Activated CD8-positive, alpha-beta memory T cell treated with anti-CD3 and anti-CD28 coated beads, Interleukin-2, amount 50 U/mL, for 24 hours (primary cell): ENCODE data around the gene CREBL2.
"Not testable (repeated sequence)": the region's sequence is repeated elsewhere in the genome, so short reads cannot be mapped to it uniquely, and the experiment has no call there.

Experiments used
- DNase-seq: peaks from one replicate; pipeline ENCODE4 v3.0.0-alpha.2; 2020; ENCODE audit errors: extremely low read depth

The CREBL2 gene

GRCh38 chr12:12639995-12640394, 28.3 kb downstream of the CREBL2 start:
- not testable (repeated sequence) for DNase-seq

DNA sequence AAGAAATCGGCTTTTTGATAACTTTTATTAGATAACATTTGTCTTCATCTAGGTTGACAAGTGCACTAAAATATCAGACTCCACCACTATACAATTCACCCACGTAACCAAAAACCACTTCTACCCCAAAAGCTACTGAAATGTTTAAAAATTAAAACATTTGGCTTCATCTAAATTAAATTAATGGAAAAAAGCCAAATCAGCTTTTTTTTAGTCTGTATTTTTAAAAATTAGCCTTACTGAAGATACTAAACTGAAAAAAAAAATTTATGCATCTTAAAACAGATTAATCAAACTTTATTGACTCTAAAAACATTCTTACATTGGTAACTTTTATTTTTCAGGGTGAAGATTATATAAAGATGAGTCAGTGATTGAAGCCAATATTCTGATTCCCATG, 30.0 kb downstream of the CREBL2 start:
- no peak for DNase-seq

- no peak for DNase-seq
Measured at GRCh38 chr12:12642916-12643315, 31.2 kb downstream of the CREBL2 start.

- DNase-seq = no peak
Measured at GRCh38 chr12:12645485-12645884, 33.8 kb downstream of the CREBL2 start.

GRCh38 chr12:12645968-12646367, 34.3 kb downstream of the CREBL2 start:
- not testable (repeated sequence) for DNase-seq

DNA sequence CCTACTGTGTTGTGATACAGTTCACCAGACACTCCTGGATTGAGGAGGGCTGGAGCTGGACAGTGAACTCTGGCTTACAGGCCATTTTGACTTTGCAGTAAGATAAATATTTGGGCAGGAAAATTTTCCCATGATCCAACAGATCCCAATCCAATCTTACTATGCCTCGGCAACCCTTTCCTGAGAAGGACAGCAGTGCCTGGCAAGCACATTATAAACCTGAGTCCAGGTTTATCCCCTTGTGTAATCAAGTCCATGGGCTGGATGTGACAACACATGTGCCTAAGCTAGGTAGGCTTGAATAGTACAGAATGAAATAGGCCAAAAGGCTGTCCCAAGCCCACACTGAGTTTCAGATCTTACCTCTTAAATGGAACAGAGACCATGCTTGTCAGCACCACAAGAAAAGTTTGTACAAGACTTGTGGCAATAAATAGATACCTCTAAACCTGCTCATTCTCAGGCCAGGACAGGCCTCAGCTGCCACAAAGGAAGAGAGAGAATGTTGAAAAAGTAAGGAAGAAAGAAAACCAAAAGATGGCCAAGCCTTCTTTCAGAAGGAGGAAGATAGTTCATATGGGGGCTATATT, 34.9 kb downstream of the CREBL2 start:
- DNase-seq = no peak

DNA sequence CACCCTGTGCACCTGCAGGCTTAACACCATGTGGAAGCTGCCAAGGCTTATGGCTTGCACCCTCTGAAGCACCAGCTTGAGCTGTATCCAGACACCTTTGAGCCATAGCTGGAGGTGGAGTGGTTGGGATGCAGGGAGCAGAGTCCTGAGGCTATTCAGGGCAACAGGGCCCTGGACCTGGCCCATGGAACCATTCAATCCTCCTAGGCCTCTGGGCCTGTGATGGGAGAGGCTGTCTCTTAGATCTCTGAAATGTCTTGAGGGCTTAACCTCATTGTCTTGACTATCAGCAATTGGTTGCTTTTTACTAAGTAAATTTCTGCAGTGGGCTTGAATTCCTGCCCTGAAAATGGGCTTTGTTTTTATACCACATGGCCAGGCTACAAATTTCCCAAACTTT, 36.6 kb downstream of the CREBL2 start:
- no peak for DNase-seq

GRCh38 chr12:12648951-12649650, 37.4 kb downstream of the CREBL2 start:
- DNase-seq = no peak

- no peak for DNase-seq
Measured at GRCh38 chr12:12651752-12652151, 40.1 kb downstream of the CREBL2 start.

- DNase-seq = not testable (repeated sequence)
Measured at GRCh38 chr12:12652704-12653103, 41.0 kb downstream of the CREBL2 start.

GRCh38 chr12:12653922-12654321, 42.2 kb downstream of the CREBL2 start:
- DNase-seq = no peak

GRCh38 chr12:12654691-12655460, 43.2 kb downstream of the CREBL2 start:
- no peak for DNase-seq

- no peak for DNase-seq
Measured at GRCh38 chr12:12660201-12660600, 48.5 kb downstream of the CREBL2 start.

- DNase-seq = no peak
Measured at GRCh38 chr12:12661086-12661856, 49.6 kb downstream of the CREBL2 start.

DNA sequence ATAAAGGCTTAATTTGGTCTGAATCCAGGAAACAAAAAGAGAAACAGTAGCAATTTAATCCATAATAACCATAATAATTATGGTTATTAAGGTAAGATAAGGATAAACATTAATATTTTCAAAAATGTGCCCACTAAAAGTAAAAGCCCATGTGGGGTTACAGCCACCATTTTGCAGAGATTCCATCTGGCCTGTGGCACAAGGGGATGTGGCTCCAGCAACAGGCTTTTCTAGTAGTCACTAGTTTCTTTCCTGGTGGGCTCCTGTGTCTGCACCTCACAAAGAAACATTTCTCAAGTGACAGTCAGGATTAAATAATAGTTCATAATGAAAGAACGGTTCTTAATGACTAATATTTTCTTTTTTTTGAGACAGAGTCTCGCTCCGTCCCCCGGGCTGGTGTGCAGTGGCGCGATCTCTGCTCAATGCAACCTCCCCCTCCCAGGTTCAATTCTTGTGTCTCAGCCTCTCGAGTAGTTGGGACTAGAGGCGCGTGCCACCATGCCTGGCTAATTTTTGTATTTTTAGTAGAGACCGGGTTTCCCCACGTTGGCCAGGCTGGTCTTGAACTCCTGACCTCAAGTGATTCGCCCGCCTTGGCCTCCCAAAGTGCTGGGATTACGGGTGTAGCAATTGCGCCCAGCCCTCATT, 52.1 kb downstream of the CREBL2 start:
- DNase-seq = no peak

DNA sequence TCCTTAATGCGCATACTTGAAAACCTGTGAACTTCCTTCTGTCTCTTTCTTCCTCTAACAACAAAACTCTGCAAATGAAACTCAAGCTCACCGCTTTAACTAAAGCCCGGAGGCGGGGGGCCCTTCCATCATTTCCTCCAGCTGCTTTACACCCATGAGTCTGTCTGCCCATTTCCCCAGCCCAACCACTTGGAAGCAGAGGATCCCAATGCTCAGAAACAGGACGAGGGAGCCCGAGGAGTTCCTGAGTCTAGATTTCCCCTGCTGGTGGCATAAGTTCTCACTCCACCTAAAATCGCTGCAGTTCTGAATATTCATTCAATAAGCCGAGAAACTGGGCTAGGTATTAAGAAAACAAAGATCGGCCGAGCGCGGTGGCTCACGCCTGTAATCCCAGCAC, 53.5 kb downstream of the CREBL2 start:
- no peak for DNase-seq

DNA sequence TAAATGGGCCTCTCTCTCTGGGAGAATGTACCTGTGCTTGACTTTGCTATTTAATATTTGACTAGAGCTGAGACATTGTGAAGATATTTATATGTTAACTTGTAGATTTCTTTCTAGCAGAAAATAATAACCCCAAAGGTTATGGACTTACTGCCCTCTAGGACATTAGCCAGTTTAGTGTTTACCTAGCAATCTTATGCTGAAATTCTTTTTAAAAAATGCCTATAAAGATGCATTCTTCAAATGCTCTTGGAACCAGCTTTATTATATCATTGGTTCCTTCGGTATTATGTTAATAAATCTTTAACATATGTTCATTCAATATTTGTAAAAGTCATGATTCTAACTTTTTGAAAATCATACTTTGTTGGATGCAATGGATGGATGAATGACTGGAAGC, 56.3 kb downstream of the CREBL2 start:
- no peak for DNase-seq

DNA sequence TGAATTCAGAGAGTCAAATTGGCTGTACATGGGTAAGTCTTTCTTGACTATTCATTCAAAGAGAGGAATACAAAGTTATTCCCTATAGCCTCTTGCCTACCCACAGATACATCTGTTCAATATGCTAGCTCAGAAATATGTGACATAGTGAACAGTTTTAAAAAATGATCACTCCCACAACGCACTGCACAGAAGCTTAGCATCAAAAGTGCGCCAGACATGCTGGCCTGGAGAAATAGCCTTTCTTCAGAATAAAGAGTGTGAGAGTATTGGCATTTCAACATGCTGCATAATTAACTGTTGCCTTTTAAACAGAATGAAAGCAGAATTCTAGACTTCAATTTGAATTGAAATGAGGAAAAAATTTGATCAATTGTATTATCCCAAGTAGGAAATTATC, 57.3 kb downstream of the CREBL2 start:
- no peak for DNase-seq

DNA sequence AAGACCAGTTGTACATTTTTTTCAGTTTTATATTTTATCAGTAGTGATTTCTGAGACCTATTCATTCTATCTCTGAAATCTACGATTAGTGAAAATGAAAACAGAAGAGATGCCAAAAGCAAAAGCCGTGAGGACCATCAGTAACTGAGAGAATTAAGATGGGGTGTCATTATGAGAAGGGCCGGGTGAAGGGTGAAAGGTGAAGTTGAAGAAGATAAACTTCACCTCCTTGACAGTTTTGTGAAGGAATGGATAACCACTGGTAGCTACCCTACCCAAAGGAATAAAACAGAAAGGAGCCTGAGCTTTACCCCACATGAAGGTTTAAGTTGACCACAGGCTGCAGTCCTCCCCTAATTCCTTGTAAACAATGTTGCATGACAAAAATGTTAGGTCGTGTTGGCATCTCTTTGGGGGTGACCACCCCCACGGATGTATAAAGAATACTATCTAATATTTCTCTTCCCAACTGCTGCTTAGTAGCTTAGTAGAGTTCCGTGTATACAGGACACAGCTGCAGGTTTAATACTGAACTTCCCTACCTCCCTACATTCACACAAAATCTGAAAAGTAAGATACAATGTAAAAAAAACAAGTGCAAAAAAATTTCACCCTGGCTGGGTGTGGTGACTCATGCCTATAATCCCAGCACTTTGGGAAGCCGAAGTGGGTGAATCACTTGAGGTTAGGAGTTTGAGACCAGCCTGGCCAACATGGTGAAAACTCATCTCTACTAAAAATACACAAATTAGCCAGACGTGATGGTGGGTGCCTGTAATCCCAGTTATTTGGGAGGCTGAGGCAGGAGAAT, 60.4 kb downstream of the CREBL2 start:
- no peak for DNase-seq

- no peak for DNase-seq
Measured at GRCh38 chr12:12673296-12673695, 61.6 kb downstream of the CREBL2 start.

- DNase-seq = no peak
Measured at GRCh38 chr12:12676605-12677004, 64.9 kb downstream of the CREBL2 start.
